GM12878 (cell line): ENCODE results near the gene TYSND1. TPM values are rescaled to one million over a fixed set of nuclear protein-coding genes. Genes with fewer than 3 reads are reported as not detected.
"Not testable (repeated sequence)": the region's sequence is repeated elsewhere in the genome, so short reads cannot be mapped to it uniquely, and the experiment has no call there.

Experiments
- ATAC-seq: fragments of 200-7000 bp; cut with Tn5 transposase; 3 replicates; pipeline ENCODE4 v1.9.1; 2020; ENCODE audit warnings: mild to moderate bottlenecking, moderate library complexity
- BruUV-seq: library from RNA; stranded (reverse); fragments of 400-500 nt; replicated peaks from 2 replicates; lab custom pipeline; 2021; lab: Mats Ljungman, UMichigan
- CTCF ChIA-PET: fragments of 300-600 bp; sonication (Branson Sonifier 250); formaldehyde crosslinking; extraction: SDS; loops from one replicate; lab custom pipeline; 2021; ENCODE audit warnings: inconsistent platforms; lab: Yijun Ruan, JAX
- POLR2A ChIA-PET: fragments of 350-600 bp; formaldehyde crosslinking; extraction: SDS; loops from one replicate; lab custom pipeline; 2021; ENCODE audit warnings: inconsistent platforms; lab: Charles Lee
- RAD21 ChIA-PET: fragments of 300-600 bp; sonication (Branson Sonifier 250); formaldehyde crosslinking; loops from one replicate; lab custom pipeline; 2023; ENCODE audit warnings: antibody characterized with exemption; ENCODE audit not compliant: unreplicated experiment; lab: Charles Lee
- SMC1A ChIA-PET: fragments of 300-600 bp; sonication (Branson Sonifier 250); formaldehyde crosslinking; loops from one replicate; lab custom pipeline; 2023; ENCODE audit not compliant: unreplicated experiment, uncharacterized antibody; lab: Charles Lee
- DNase-seq: peaks from one replicate; pipeline ENCODE4 v3.0.0-alpha.2; 2011; ENCODE audit warnings: low read depth, low spot score
- FAIRE-seq: peaks from 3 replicates; lab custom pipeline; 2011; peaks lifted over from hg19 to GRCh38; lab: Jason Lieb, UNC
- H2AFZ ChIP-seq: 2 replicates; pipeline ENCODE4 v1.6.0; 2011; ENCODE audit warnings: low read depth, low read length, control low read depth; ENCODE audit not compliant: control insufficient read depth
- H3K27ac ChIP-seq: 2 replicates; pipeline ENCODE4 v1.5.1; 2011; ENCODE audit warnings: control low read depth; ENCODE audit not compliant: control insufficient read depth, insufficient read depth
- H3K27me3 ChIP-seq, 2 experiments: replicated peaks in 1 of 2; 2 replicates each; pipeline versions ENCODE4 v1.6.0 to v1.6.1; 2011; ENCODE audit warnings: low read length in 1 of 2; ENCODE audit not compliant: control insufficient read depth in 2 of 2, insufficient read depth in 2 of 2
- H3K36me3 ChIP-seq, 2 experiments: 2 replicates each; pipeline ENCODE4 v1.5.1; 2011; ENCODE audit warnings: low read length in 1 of 2; ENCODE audit not compliant: control insufficient read depth in 2 of 2, insufficient read depth in 2 of 2
- H3K4me1 ChIP-seq: 2 replicates; pipeline ENCODE4 v1.6.1; 2011; ENCODE audit warnings: mild to moderate bottlenecking, low read length, moderate library complexity, mixed read lengths; ENCODE audit not compliant: control insufficient read depth, insufficient read depth
- H3K4me2 ChIP-seq: 2 replicates; pipeline ENCODE4 v1.6.0; 2011; ENCODE audit warnings: control low read depth; ENCODE audit not compliant: control insufficient read depth, insufficient read depth
- H3K4me3 ChIP-seq: fragments of 200-600 bp; sonication (generic); 2 replicates; pipeline ENCODE4 v1.5.1; 2016
- H3K79me2 ChIP-seq: 2 replicates; pipeline ENCODE4 v1.6.0; 2011; ENCODE audit warnings: low read length; ENCODE audit not compliant: control insufficient read depth, insufficient read depth
- H3K9ac ChIP-seq: 2 replicates; pipeline ENCODE4 v1.8.0; 2011; ENCODE audit warnings: low read length, control low read depth, mixed read lengths; ENCODE audit not compliant: control insufficient read depth, insufficient read depth
- H3K9me3 ChIP-seq: replicated peaks from 3 replicates; pipeline ENCODE4 v1.5.1; 2011; ENCODE audit warnings: mild to moderate bottlenecking, low read length; ENCODE audit not compliant: control insufficient read depth, insufficient read depth
- H4K20me1 ChIP-seq: 2 replicates; pipeline ENCODE4 v1.6.0; 2011; ENCODE audit not compliant: control insufficient read depth, insufficient read depth
- ETV6 ChIP-seq, 2 experiments: fragments of 450-650 bp in 1 of 2; IDR thresholded peaks in 1 of 2; conservative IDR thresholded peaks in 1 of 2; 2 replicates each; pipeline ENCODE4 v1.6.1; 2014; ENCODE audit warnings: antibody characterized with exemption in 1 of 2, borderline replicate concordance in 1 of 2, low read depth in 1 of 2, mild to moderate bottlenecking in 1 of 2, moderate library complexity in 1 of 2
- MAX ChIP-seq: IDR thresholded peaks from 2 replicates; pipeline ENCODE4 v1.6.1; 2012; ENCODE audit warnings: low read depth, low read length, improper control_type of control experiment
- MEF2A ChIP-seq: IDR thresholded peaks from 2 replicates; pipeline ENCODE4 v1.6.1; 2011; ENCODE audit warnings: low read depth, mild to moderate bottlenecking, low read length, moderate library complexity; ENCODE audit not compliant: insufficient read depth
- NR2C2 ChIP-seq: IDR thresholded peaks from 2 replicates; pipeline ENCODE4 v1.6.1; 2011; ENCODE audit warnings: borderline replicate concordance, low read depth; ENCODE audit not compliant: control insufficient read depth, insufficient read length
- SP1 ChIP-seq: IDR thresholded peaks from one replicate; pipeline ENCODE4 v1.6.1; 2011; ENCODE audit warnings: low read depth, low read length
- SPI1 ChIP-seq: IDR thresholded peaks from 2 replicates; pipeline ENCODE4 v1.6.1; 2011; ENCODE audit warnings: low read depth, mild to moderate bottlenecking, low read length, moderate library complexity, borderline replicate concordance; ENCODE audit not compliant: insufficient read depth
- ZBED1 ChIP-seq: IDR thresholded peaks from 2 replicates; pipeline ENCODE4 v1.6.1; 2016; ENCODE audit warnings: borderline replicate concordance
- whole genome bisulfite sequencing: methylation state at CpG from one replicate; pipeline ENCODE4 v1.1.6; 2016; ENCODE audit warnings: low lambda C conversion rate; ENCODE audit not compliant: insufficient replicate concordance, insufficient coverage; ENCODE audit errors: missing lambda C conversion rate; 5-methylcytosine and 5-hydroxymethylcytosine counted together
- in situ Hi-C: fragments of 300-500 bp; cut with MboI; formaldehyde crosslinking; loops from 9 replicates; pipeline ENCODE4 v1.14.3; 2018; ENCODE audit warnings: mixed read lengths
- intact Hi-C: fragments of 100-400 bp; cut with micrococcal nuclease; formaldehyde crosslinking; loops from one replicate; pipeline ENCODE4 v1.14.2; 2022; ENCODE audit not compliant: unreplicated experiment
- polyA plus RNA-seq, 11 experiments: library from polyadenylated mRNA; depleted of rRNA in 4 of 11; unstranded in 6 of 11; stranded (reverse) in 5 of 11; fragments of >200 nt; fragmentation: Nextera tagmentation in 4 of 11; fragmentation: Illumina TruSeq in 1 of 11; extraction: Ambion mirVana in 4 of 11; extraction: Trizol in 1 of 11; gene quantifications; 1 replicate in 1 of 11; 2 replicates in 10 of 11; pipeline versions ENCODE4 v1.2.1 to v1.2.3, GENCODE V29; 2011 to 2016; ENCODE audit warnings: inconsistent platforms in 2 of 11, missing spikeins in 2 of 11, low read depth in 1 of 11
- total RNA-seq, 4 experiments: library from RNA; depleted of rRNA in 3 of 4; stranded (reverse); fragments of >200 nt in 3 of 4; fragmentation: Illumina TruSeq in 1 of 4; extraction: Trizol in 1 of 4; gene quantifications; 2 replicates each; pipeline versions ENCODE4 v1.2.1 to v1.2.3, GENCODE V29; 2013 to 2021
- TF ChIP-seq, protein P1 (sequence below): fragments of 450-650 bp; IDR thresholded peaks from 2 replicates; pipeline ENCODE4 v1.6.1; 2017; ENCODE audit warnings: mild to moderate bottlenecking

TYSND1 gene
- total and polyA plus RNA-seq, 10 of the 15 experiments (the other 5 are each of a cell fraction or from before 2014, with no cell fraction given), result 1.9 to 21.4 (median 12.0) TPM

GRCh38 chr10:70106958-70107791 lies 39.3 kb downstream of the TYSND1 start (continued):
- no peak for TF ChIP-seq MEF2A

DNA sequence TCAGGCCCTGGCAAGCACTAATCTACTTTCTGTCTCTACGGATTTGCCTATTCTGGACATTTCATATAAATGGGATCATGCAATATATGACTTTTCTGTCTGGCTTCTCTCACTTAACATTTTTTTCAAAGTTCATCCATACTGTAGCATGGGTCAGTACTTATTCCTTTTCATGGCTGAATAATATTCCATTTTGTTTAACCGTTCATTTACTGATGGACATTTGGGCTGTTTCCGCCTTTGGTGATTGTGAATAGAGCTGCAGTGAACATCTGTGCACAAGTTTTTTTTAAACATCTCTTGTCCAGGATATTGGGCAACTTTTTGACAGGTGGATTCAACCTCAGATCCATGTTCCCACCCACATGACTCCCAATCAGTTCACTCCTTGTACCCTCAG lies 44.8 kb downstream of the TYSND1 start:
- no peak overlapping the region for H2AFZ ChIP-seq
- 59% methylated on average over 3 of the region's 3 CpGs for WGBS
- FAIRE-seq, result no peak
- ChIA-PET RAD21 (no interaction called here), CTCF (interaction anchor here (0.6 to 1.1 kb wide), 2 partner anchors 16 to 17 kb away, joined by 3 to 4 read pairs; no protein-coding TSS in a partner anchor)
- ATAC-seq, result no peak
- no peak overlapping the region for H3K4me3 ChIP-seq
- H3K27ac ChIP-seq, result no peak overlapping the region
- H4K20me1 ChIP-seq, result no peaks in the 10 kb centered on the region
- no peak for DNase-seq
- no peak overlapping the region for H3K9ac ChIP-seq
- no peak overlapping the region for H3K4me2 ChIP-seq
- H3K79me2 ChIP-seq, result no peaks in the 10 kb centered on the region
- no TSS peak for BruUV-seq
- no peaks in the 10 kb centered on the region for H3K4me1 ChIP-seq
- no peaks in the 10 kb centered on the region for H3K9me3 ChIP-seq
- TF ChIP-seq, protein P1, sequence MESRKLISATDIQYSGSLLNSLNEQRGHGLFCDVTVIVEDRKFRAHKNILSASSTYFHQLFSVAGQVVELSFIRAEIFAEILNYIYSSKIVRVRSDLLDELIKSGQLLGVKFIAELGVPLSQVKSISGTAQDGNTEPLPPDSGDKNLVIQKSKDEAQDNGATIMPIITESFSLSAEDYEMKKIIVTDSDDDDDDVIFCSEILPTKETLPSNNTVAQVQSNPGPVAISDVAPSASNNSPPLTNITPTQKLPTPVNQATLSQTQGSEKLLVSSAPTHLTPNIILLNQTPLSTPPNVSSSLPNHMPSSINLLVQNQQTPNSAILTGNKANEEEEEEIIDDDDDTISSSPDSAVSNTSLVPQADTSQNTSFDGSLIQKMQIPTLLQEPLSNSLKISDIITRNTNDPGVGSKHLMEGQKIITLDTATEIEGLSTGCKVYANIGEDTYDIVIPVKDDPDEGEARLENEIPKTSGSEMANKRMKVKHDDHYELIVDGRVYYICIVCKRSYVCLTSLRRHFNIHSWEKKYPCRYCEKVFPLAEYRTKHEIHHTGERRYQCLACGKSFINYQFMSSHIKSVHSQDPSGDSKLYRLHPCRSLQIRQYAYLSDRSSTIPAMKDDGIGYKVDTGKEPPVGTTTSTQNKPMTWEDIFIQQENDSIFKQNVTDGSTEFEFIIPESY, result no peak
- TF ChIP-seq MAX (no peak), SP1 (no peak), ETV6 (conservative IDR thresholded peaks at IDR 0.05 in 1 of 2, IDR thresholded peaks at IDR 0.05 in 1 of 2; ENCODE audit: borderline replicate concordance in 1 of 2, low read depth in 1 of 2) (no peak), NR2C2 (no peak), SPI1 (no peak), ZBED1 (no peak)
- TF ChIP-seq, all 136 proteins: peak for 0
- intact Hi-C loops (no loop called here), in situ Hi-C loops (no loop called here)
- ChIA-PET SMC1A (no interaction called here), POLR2A (no interaction called here)
- no peaks in the 10 kb centered on the region for H3K27me3 ChIP-seq
- H3K36me3 ChIP-seq, result no peaks in the 10 kb centered on the region

DNA sequence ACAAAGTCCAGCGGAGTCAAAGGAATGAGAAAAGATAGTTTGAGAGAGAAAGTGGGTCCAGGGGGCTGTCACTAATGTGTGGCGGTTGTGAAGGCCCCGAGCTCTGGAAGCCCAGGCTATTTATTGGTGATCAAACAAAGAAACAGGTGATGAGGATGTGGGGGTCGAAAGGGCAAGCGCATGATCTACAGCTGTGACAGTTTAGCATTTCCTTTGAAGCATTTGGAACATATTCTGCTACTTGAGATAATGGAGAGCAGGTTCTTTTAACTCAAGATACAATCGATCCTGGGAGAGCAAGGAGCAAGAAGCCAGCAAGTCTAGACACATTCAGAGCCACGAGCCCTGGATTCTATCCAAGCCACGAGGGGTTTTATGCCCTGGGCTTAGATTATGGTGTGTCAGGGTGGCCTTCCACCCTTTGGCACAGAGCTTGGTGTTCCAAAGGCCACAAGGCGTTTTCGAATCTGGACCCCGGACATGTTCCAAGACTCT lies 45.4 kb downstream of the TYSND1 start:
- BruUV-seq, POLR2A ChIA-PET, H4K20me1 ChIP-seq, in situ Hi-C loops, H3K27ac ChIP-seq, FAIRE-seq, SMC1A ChIA-PET, H3K27me3 ChIP-seq, RAD21 ChIA-PET, H3K4me2 ChIP-seq, H3K4me3 ChIP-seq, H2AFZ ChIP-seq, H3K79me2 ChIP-seq, intact Hi-C loops, H3K9me3 ChIP-seq, H3K9ac ChIP-seq, ATAC-seq, H3K4me1 ChIP-seq, H3K36me3 ChIP-seq, DNase-seq: not testable (repeated sequence)
- WGBS, result 64% methylated on average over 11 of the region's 11 CpGs
- CTCF ChIA-PET, result interaction anchor here (1.1 kb wide), 1 partner anchor 18 kb away, joined by 4 read pairs; no protein-coding TSS in a partner anchor
